Trophoblast cell (in vitro differentiated cells and primary cell): ENCODE data around the gene IDS.

Experiments
- DNase-seq, 2 donors: peaks; one replicate each; pipeline ENCODE4 v3.0.0-alpha.2; 2016
- H2AFZ ChIP-seq: 2 replicates; pipeline ENCODE4 v1.6.1; 2013; ENCODE audit warnings: low read length, moderate library complexity, mild to moderate bottlenecking; ENCODE audit not compliant: insufficient read depth, poor library complexity
- H2AK5ac ChIP-seq: 2 replicates; pipeline ENCODE4 v1.6.1; 2013; ENCODE audit warnings: mild to moderate bottlenecking, low read length
- H2BK120ac ChIP-seq: 2 replicates; pipeline ENCODE4 v1.6.1; 2013; ENCODE audit warnings: low read length, mild to moderate bottlenecking, moderate library complexity; ENCODE audit not compliant: insufficient read depth, poor library complexity
- H2BK12ac ChIP-seq: 2 replicates; pipeline ENCODE4 v1.6.1; 2013; ENCODE audit warnings: mild to moderate bottlenecking, low read length, moderate library complexity
- H2BK5ac ChIP-seq: 2 replicates; pipeline ENCODE4 v1.6.1; 2013; ENCODE audit warnings: low read length, low read depth, moderate library complexity, mild to moderate bottlenecking; ENCODE audit not compliant: poor library complexity
- H3K14ac ChIP-seq: 2 replicates; pipeline ENCODE4 v1.6.1; 2013; ENCODE audit warnings: mild to moderate bottlenecking, low read length
- H3K18ac ChIP-seq: 2 replicates; pipeline ENCODE4 v1.6.1; 2013; ENCODE audit warnings: mild to moderate bottlenecking, low read length
- H3K23ac ChIP-seq: 2 replicates; pipeline ENCODE4 v1.6.1; 2013; ENCODE audit warnings: low read length
- H3K27ac ChIP-seq: 2 replicates; pipeline ENCODE4 v1.5.1; 2013; ENCODE audit warnings: low read depth, mild to moderate bottlenecking, inconsistent platforms, low read length, moderate library complexity
- H3K27me3 ChIP-seq: 2 replicates; pipeline ENCODE4 v1.6.1; 2013; ENCODE audit warnings: inconsistent platforms, mild to moderate bottlenecking, low read length, moderate library complexity; ENCODE audit not compliant: insufficient read depth
- H3K36me3 ChIP-seq, 2 experiments: 1 replicate in 1 of 2; 2 replicates in 1 of 2; pipeline ENCODE4 v1.6.1; 2013; ENCODE audit warnings: low read length in 2 of 2, mild to moderate bottlenecking in 2 of 2, moderate library complexity in 1 of 2; ENCODE audit not compliant: insufficient read depth in 2 of 2, control insufficient read depth in 1 of 2
- H3K4ac ChIP-seq: 2 replicates; pipeline ENCODE4 v1.6.1; 2013; ENCODE audit warnings: low read depth, mild to moderate bottlenecking, low read length, moderate library complexity
- H3K4me1 ChIP-seq, 2 experiments: 1 replicate in 1 of 2; 2 replicates in 1 of 2; pipeline ENCODE4 v1.6.1; 2013; ENCODE audit warnings: low read length in 2 of 2, mild to moderate bottlenecking in 2 of 2, moderate library complexity in 1 of 2; ENCODE audit not compliant: insufficient read depth in 2 of 2, control insufficient read depth in 1 of 2
- H3K4me2 ChIP-seq: 2 replicates; pipeline ENCODE4 v1.6.1; 2013; ENCODE audit warnings: inconsistent platforms, mild to moderate bottlenecking, low read length, moderate library complexity
- H3K4me3 ChIP-seq: 2 replicates; pipeline ENCODE4 v1.5.1; 2013; ENCODE audit warnings: mild to moderate bottlenecking, low read depth, low read length, inconsistent platforms
- H3K79me1 ChIP-seq: one replicate; pipeline ENCODE4 v1.6.1; 2013; ENCODE audit warnings: low read length
- H3K79me2 ChIP-seq: 2 replicates; pipeline ENCODE4 v1.6.1; 2013; ENCODE audit warnings: low read length, mild to moderate bottlenecking; ENCODE audit not compliant: control insufficient read depth, insufficient read depth, poor library complexity
- H3K9ac ChIP-seq: 2 replicates; pipeline ENCODE4 v1.6.1; 2013; ENCODE audit warnings: mild to moderate bottlenecking, low read length
- H3K9me3 ChIP-seq: 2 replicates; pipeline ENCODE4 v1.6.1; 2013; ENCODE audit warnings: low read depth, mild to moderate bottlenecking, control low read depth, inconsistent platforms, low read length; ENCODE audit not compliant: insufficient read depth
- H4K12ac ChIP-seq: 2 replicates; pipeline ENCODE4 v1.6.1; 2013; ENCODE audit warnings: low read depth, mild to moderate bottlenecking, low read length, moderate library complexity
- H4K8ac ChIP-seq: 2 replicates; pipeline ENCODE4 v1.6.1; 2013; ENCODE audit warnings: low read depth, mild to moderate bottlenecking, low read length, moderate library complexity
- H4K91ac ChIP-seq: one replicate; pipeline ENCODE4 v1.6.1; 2013; ENCODE audit warnings: low read depth, mild to moderate bottlenecking, low read length, moderate library complexity
- WGBS: extraction: QIAGEN DNeasy Blood & Tissue Kit; methylation state at CpG from one replicate; pipeline ENCODE4 v1.1.7; 2013; ENCODE audit warnings: missing lambda C conversion rate; ENCODE audit not compliant: insufficient read length, insufficient coverage; ENCODE audit errors: extremely low coverage; 5-methylcytosine and 5-hydroxymethylcytosine counted together

Gene IDS

GRCh38 chrX:149498767-149499166, 6.3 kb downstream of the IDS start:
- Histone ChIP-seq H2AFZ (no peak overlapping the region), H3K9me3 (no peaks in the 10 kb centered on the region), H3K23ac (no peak overlapping the region), H3K36me3 (peaks cover 41 to 54% of the 10 kb centered on the region in 2 experiments), H3K79me2 (no peaks in the 10 kb centered on the region), H3K14ac (no peak overlapping the region), H3K4ac (no peak overlapping the region), H3K4me3 (no peak overlapping the region), H3K27me3 (no peaks in the 10 kb centered on the region), H3K27ac (no peak overlapping the region), H2AK5ac (no peak overlapping the region), H4K12ac (no peak overlapping the region), H4K8ac (no peak overlapping the region), H2BK120ac (no peak overlapping the region), H3K9ac (no peak overlapping the region), H3K4me1 (peaks cover 2% of the 10 kb centered on the region in 2 experiments), H2BK12ac (no peak overlapping the region), H4K91ac (no peak overlapping the region), H3K4me2 (no peak overlapping the region), H3K79me1 (no peaks in the 10 kb centered on the region), H2BK5ac (no peak overlapping the region), H3K18ac (no peak overlapping the region)
- WGBS: no CpG with 5 or more reads among the region's 4 CpGs
- DNase-seq: no peak

DNA sequence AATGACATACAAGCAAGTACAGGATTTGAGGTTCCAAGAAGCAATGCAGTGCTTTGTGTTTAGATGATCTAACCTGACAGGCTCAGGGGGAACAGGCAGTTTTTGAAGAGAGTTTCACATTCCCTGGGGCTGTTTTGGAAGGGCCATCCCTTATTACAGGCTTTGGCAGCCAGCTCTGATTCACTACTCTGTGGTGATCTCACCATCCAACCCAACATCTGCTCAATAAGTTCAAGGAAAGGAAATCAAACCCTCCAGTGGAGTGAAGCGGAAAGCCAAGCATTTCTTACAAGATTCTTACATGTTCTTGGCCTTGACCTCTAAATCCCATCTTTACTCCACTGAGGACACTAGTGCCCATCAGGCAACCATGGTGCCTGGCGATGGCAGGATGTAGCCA, 7.5 kb downstream of the IDS start:
- no peak for DNase-seq
- Histone ChIP-seq H2BK5ac (no peak overlapping the region), H3K14ac (no peak overlapping the region), H2BK12ac (no peak overlapping the region), H3K9me3 (no peaks in the 10 kb centered on the region), H3K79me1 (no peaks in the 10 kb centered on the region), H2BK120ac (no peak overlapping the region), H3K36me3 (peaks cover 45 to 64% of the 10 kb centered on the region in 2 experiments), H4K91ac (no peak overlapping the region), H4K8ac (no peak overlapping the region), H3K4me3 (no peak overlapping the region), H3K4me2 (no peak overlapping the region), H3K27me3 (no peaks in the 10 kb centered on the region), H3K23ac (no peak overlapping the region), H2AFZ (no peak overlapping the region), H4K12ac (no peak overlapping the region), H3K9ac (no peak overlapping the region), H3K18ac (no peak overlapping the region), H2AK5ac (no peak overlapping the region), H3K27ac (no peak overlapping the region), H3K4me1 (no peaks in the 10 kb centered on the region), H3K79me2 (no peaks in the 10 kb centered on the region), H3K4ac (no peak overlapping the region)
- no CpG with 5 or more reads among the region's 2 CpGs for WGBS

GRCh38 chrX:149497054-149497453, 8.1 kb downstream of the IDS start:
- WGBS: no CpG with 5 or more reads among the region's 1 CpG
- Histone ChIP-seq H3K4ac (no peak overlapping the region), H4K8ac (no peak overlapping the region), H2AK5ac (no peak overlapping the region), H3K9ac (no peak overlapping the region), H3K4me1 (no peaks in the 10 kb centered on the region), H3K14ac (no peak overlapping the region), H3K27ac (no peak overlapping the region), H3K4me3 (no peak overlapping the region), H3K4me2 (no peak overlapping the region), H2BK12ac (no peak overlapping the region), H3K9me3 (no peaks in the 10 kb centered on the region), H3K79me1 (no peaks in the 10 kb centered on the region), H4K91ac (no peak overlapping the region), H2BK120ac (no peak overlapping the region), H3K79me2 (no peaks in the 10 kb centered on the region), H3K18ac (no peak overlapping the region), H2AFZ (no peak overlapping the region), H3K27me3 (no peaks in the 10 kb centered on the region), H3K36me3 (peaks cover 44 to 62% of the 10 kb centered on the region in 2 experiments), H3K23ac (no peak overlapping the region), H4K12ac (no peak overlapping the region), H2BK5ac (no peak overlapping the region)
- no peak for DNase-seq

DNA sequence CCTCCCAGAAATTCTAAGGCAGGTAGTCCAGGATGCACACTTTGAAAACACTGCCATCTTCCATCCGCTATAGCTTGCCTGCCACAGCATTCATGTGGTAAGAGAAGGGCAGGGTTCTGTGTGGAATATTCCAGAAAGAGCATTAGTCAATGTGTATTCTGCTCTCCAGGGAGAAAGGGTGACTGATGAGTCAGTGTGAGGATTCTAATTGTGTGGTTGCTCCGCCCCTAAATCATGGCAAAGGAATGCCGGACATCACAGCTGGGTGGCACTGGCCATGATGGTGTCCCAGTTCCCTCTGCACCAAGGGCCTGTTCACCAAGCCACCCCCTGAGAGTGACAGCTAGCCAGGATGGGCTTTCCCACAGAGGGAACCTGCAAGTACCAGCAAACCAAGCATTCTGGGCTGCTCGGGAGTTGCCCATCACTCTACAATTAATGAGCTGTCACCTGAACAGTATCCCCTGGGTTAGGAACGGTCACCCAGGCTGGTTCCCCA, 9.5 kb downstream of the IDS start:
- Histone ChIP-seq H2AFZ (no peak overlapping the region), H4K8ac (no peak overlapping the region), H3K4me2 (no peak overlapping the region), H3K4ac (no peak overlapping the region), H3K18ac (no peak overlapping the region), H3K27me3 (no peaks in the 10 kb centered on the region), H3K9me3 (no peaks in the 10 kb centered on the region), H3K23ac (no peak overlapping the region), H3K4me1 (no peaks in the 10 kb centered on the region), H2BK12ac (no peak overlapping the region), H2AK5ac (no peak overlapping the region), H4K91ac (no peak overlapping the region), H3K14ac (no peak overlapping the region), H3K79me1 (no peaks in the 10 kb centered on the region), H2BK5ac (no peak overlapping the region), H3K27ac (no peak overlapping the region), H4K12ac (no peak overlapping the region), H2BK120ac (no peak overlapping the region), H3K4me3 (no peak overlapping the region), H3K36me3 (peaks cover 42 to 62% of the 10 kb centered on the region in 2 experiments), H3K9ac (no peak overlapping the region), H3K79me2 (no peaks in the 10 kb centered on the region)
- no CpG with 5 or more reads among the region's 5 CpGs for WGBS
- peak; percentile 17 to 53 for DNase-seq
